GM10248 (cell line): ENCODE results near the gene KRT79.

Experiments used
- CTCF ChIA-PET: fragments of 300-600 bp; sonication (Branson Sonifier 250); formaldehyde crosslinking; extraction: SDS; loops from one replicate; lab custom pipeline; 2021; ENCODE audit warnings: antibody characterized with exemption; lab: Yijun Ruan, JAX
- POLR2A ChIA-PET: fragments of 350-650 bp; sonication (Branson Sonifier 250); formaldehyde crosslinking; extraction: SDS; loops from one replicate; lab custom pipeline; 2020; ENCODE audit warnings: antibody characterized with exemption; lab: Yijun Ruan, JAX
- DNase-seq: peaks from one replicate; pipeline ENCODE4 v3.0.0; 2012; ENCODE audit errors: extremely low spot score
- TF ChIP-seq, protein P1 (sequence below): IDR thresholded peaks from 2 replicates; pipeline ENCODE4 v1.5.1; 2012; ENCODE audit warnings: mild to moderate bottlenecking, low read depth; ENCODE audit errors: extremely low read depth, missing control alignments, control extremely low read depth

The KRT79 gene

DNA sequence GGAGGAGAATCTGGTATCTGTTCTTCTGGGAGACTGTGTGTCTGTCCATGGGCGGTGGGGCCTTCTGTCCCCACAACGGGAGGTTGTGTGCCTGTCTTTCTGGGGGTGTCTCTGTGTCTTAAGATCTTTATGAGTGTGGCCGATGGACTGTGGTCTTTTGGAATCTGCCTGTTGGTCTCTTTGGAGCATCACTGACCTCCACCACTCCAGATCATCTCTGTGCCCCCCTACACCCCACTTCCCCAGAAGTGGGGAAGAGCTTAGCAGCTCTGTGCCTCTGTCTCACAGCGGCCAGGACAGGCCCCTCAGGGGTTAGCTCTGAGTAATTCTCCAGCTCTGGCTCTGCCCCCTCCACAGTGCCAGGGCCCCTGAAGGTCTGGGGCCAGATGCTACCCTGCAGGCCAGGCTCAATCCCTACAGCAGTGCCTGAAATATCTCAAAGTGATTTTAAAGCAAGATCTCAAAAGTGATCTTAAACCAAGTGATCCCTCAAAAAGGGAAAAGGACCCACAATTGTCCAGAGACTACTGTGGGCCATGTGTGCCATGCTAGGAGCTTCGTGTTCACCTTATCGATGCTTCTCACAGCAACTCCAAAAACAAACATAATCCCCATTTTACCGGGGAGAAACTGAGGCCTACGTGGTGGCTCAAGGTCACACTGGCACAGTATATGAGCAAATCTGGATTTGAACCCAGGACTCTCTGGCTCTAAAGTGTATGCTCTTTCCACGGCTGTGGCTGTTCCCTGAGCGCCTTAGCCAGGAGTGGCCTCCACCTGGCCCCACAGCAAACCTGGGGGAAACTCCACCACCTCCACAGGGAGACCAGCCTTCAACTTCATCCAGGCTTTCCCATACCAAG lies 40.7 kb upstream of the KRT79 start:
- ChIA-PET CTCF (interaction anchor here (0.8 to 12.3 kb wide), 4 partner anchors 10 to 718 kb away, joined by 3 to 435 read pairs (median 30); no protein-coding TSS in a partner anchor), POLR2A (no interaction called here)
- no peak for DNase-seq
- TF ChIP-seq, protein P1, sequence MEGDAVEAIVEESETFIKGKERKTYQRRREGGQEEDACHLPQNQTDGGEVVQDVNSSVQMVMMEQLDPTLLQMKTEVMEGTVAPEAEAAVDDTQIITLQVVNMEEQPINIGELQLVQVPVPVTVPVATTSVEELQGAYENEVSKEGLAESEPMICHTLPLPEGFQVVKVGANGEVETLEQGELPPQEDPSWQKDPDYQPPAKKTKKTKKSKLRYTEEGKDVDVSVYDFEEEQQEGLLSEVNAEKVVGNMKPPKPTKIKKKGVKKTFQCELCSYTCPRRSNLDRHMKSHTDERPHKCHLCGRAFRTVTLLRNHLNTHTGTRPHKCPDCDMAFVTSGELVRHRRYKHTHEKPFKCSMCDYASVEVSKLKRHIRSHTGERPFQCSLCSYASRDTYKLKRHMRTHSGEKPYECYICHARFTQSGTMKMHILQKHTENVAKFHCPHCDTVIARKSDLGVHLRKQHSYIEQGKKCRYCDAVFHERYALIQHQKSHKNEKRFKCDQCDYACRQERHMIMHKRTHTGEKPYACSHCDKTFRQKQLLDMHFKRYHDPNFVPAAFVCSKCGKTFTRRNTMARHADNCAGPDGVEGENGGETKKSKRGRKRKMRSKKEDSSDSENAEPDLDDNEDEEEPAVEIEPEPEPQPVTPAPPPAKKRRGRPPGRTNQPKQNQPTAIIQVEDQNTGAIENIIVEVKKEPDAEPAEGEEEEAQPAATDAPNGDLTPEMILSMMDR, result no peak

DNA sequence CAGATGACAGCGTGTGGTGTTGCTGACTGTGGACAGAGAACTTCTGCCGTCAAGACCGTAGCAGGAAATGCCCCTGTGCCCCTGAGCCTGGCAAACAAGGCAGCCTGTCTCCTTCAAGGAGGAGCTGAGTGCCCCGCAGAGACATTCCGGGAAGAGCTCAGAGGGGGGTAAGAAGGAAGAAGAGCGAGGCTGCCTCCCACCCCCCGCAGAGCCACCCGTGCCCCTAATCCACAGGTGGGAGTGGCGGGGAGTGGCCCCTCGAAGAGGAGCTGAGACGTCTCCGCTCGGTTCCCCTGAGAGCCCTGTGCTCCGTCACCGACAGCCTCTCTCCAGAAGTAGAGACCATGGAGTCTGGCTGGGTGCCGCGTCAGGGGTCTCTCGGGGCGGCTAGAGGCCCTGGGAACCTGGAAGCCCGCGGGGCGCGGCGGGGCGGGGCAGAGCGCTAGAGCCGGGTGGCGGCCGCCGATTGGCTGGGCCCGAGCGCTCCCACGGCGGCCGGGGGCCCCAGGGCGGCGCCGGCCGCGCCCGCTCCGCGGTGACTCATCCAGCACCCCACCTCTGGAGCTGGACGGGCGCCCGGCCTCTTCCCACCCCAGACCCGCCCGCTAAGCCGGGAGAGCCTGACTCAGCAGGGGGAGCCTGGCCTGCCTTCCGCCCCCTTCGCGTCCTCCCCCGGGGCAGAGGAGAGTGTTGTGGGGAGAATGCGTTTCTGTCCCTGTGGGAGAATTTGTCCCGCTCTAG lies 39.9 kb upstream of the KRT79 start:
- CTCF ChIA-PET, result interaction anchor here (0.9 to 12.3 kb wide), 5 partner anchors 11 to 595 kb away, joined by 3 to 435 read pairs (median 4); no protein-coding TSS in a partner anchor
- no peak for DNase-seq
- POLR2A ChIA-PET, result no interaction called here
- TF ChIP-seq, protein P1, result no peak

DNA sequence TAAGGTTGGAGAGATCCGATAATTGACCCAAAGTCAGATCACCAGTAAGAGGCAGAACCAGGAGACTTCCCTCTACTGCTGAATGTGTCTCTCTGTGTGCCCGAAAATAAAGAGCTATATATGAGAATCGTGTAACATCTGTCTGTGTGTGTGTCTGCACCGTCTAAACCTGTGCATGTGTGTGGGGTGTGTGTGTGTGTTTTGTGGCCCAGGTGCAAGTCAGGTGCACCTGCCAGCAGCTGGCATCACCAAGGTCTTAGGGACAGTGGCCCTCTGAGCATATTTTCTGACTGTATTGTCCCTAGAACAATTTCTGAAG lies 39.4 kb upstream of the KRT79 start:
- no peak for DNase-seq
- TF ChIP-seq, protein P1, result no peak
- POLR2A ChIA-PET, result no interaction called here
- CTCF ChIA-PET, result interaction anchor here (0.9 to 7.5 kb wide), 4 partner anchors 11 to 594 kb away, joined by 3 to 55 read pairs (median 4); no protein-coding TSS in a partner anchor

DNA sequence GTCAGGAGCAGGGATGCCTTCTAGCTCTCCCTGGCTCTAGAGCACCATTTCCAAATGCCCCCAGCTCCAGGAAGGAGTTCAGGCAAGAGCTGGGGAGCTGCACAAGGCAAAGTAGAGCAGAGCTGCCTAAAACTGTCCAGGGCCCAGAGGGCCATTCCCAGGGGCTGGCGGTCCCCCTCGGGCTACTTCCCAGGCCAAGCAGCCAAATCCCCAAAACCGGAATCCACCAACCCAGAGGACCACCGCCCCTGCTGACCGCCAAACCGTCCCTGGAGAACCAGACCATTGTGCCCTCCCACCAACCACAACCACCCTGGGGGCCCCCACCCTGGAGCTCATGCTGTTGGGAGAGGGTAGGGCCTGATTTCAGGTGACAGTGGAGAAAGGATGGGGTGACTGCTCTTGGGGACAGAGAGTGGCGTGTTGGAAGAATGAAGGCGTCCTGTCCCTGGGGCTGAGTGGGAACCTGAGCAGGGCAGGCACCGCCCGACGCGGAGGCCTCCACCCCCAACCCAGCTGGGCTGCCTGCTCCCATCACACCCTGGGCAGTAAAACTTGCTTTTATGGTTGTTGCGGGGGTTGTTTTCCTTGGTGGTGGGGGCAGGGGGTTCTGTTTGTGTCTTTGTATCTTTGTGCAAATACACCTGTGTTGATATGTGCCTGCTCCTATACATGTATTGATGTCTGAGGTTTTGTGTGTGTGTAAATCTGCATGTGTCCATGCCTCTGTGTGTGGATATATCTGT lies 38.7 kb upstream of the KRT79 start:
- ChIA-PET POLR2A (no interaction called here), CTCF (interaction anchor here (1.0 to 7.5 kb wide), 4 partner anchors 12 to 500 kb away, joined by 3 to 55 read pairs (median 4); no protein-coding TSS in a partner anchor)
- no peak for DNase-seq
- TF ChIP-seq, protein P1, result no peak

DNA sequence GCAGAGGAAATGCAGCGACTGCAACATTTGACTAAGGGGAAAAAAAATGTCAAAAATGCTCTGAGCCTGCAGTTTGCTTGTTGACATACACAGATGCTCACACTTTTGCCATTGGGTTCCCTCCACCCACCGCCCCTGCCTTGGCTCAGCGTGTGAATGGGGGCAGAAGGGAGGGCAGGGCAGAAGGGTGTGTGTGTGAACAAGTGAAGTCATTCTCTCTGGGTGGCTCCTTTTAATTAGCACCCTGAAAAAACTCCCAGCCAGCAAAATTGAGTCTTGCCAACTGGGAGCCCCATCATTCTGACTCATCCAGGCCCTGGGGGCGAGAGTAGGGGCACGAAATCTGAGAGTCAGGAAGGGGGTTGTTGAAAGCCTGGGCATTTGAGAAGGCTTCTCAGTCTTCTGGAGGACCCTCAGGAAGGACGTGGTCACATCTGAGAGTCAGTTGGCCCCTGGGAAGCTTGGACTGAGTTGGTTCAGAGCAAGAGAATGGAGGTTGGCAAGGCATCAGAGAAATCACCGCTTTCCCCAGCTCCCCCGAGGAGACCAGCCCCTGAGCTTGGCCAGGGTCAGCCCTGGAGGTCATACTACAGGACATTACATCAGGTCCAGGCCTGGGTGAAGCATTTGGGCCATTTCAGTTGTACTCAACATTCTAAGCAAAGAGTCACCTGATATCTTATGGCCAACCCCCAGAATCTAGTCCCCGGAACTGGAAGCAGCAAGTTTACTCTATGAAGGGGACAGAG lies 37.4 kb upstream of the KRT79 start:
- TF ChIP-seq, protein P1, result no peak
- DNase-seq, result no peak
- ChIA-PET POLR2A (no interaction called here), CTCF (interaction anchor here (0.8 to 7.5 kb wide), 11 partner anchors 9 to 504 kb away, joined by 3 to 55 read pairs (median 5); partner anchors contain the start of gene KRT85)
